C4-2B (cell line): ENCODE measurements around the gene TRIM32.

Experiments
- ZFX ChIP-seq: fragments of 450-650 bp; IDR thresholded peaks from 2 replicates; pipeline ENCODE4 v1.6.1; 2017
- TF ChIP-seq, protein P1 (sequence below): fragments of 450-650 bp; conservative IDR thresholded peaks from 2 replicates; pipeline ENCODE4 v1.5.1; 2017; ENCODE audit warnings: mild to moderate bottlenecking

DNA sequence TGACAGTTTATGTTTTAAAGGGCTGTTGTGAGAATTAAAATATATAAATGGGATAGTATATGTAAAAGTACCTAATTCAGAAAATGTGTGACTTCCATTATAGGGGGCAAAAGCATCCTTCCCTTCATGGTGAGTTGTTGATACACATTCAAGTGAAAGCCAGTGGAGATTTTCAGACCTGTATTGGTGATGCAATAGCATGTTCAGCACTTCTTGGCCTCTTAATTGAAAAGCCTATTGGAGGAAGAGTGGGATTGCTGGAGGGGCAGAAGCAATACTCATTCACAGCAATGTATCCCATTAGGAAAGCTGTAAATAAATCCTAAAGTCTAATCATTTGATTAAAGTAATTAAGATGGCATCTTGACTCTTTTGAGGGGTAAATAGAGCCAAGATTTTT, 17.4 kb downstream of the TRIM32 start:
- TF ChIP-seq, protein P1, sequence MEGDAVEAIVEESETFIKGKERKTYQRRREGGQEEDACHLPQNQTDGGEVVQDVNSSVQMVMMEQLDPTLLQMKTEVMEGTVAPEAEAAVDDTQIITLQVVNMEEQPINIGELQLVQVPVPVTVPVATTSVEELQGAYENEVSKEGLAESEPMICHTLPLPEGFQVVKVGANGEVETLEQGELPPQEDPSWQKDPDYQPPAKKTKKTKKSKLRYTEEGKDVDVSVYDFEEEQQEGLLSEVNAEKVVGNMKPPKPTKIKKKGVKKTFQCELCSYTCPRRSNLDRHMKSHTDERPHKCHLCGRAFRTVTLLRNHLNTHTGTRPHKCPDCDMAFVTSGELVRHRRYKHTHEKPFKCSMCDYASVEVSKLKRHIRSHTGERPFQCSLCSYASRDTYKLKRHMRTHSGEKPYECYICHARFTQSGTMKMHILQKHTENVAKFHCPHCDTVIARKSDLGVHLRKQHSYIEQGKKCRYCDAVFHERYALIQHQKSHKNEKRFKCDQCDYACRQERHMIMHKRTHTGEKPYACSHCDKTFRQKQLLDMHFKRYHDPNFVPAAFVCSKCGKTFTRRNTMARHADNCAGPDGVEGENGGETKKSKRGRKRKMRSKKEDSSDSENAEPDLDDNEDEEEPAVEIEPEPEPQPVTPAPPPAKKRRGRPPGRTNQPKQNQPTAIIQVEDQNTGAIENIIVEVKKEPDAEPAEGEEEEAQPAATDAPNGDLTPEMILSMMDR = no peak
- TF ChIP-seq ZFX = no peak
